B cell (primary cell): ENCODE data around the gene L3MBTL3. TPM values are rescaled to one million over a fixed set of nuclear protein-coding genes. Genes with fewer than 3 reads are reported as not detected.

Experiments
- ATAC-seq: fragments of 200-7000 bp; cut with Tn5 transposase; one replicate; pipeline ENCODE4 v1.10.0; 2021; ENCODE audit warnings: low read depth, mild to moderate bottlenecking, moderate number of reproducible peaks, moderate library complexity
- CTCF ChIA-PET: fragments of 350-600 bp; sonication (Branson Sonifier 250); formaldehyde crosslinking; loops from one replicate; lab custom pipeline; 2021; ENCODE audit warnings: antibody characterized with exemption, inconsistent platforms; lab: Charles Lee
- POLR2A ChIA-PET: fragments of 350-600 bp; sonication (Branson Sonifier 250); formaldehyde crosslinking; loops from one replicate; lab custom pipeline; 2021; ENCODE audit warnings: antibody characterized with exemption; lab: Charles Lee
- DNase-seq: peaks from one replicate; pipeline ENCODE4 v3.0.0; 2013
- H2AFZ ChIP-seq: 2 replicates; pipeline ENCODE4 v1.6.1; 2012; ENCODE audit warnings: mild to moderate bottlenecking, low read depth, low read length; ENCODE audit not compliant: insufficient read depth, poor library complexity, severe bottlenecking
- H3K27ac ChIP-seq, 2 donors: 1 replicate in 1 of 2; 2 replicates in 1 of 2; pipeline ENCODE4 v1.5.1; 2012 to 2013; ENCODE audit warnings: low read length in 2 of 2, mild to moderate bottlenecking in 2 of 2, moderate library complexity in 1 of 2
- H3K27me3 ChIP-seq, 4 experiments: fragments of 200-600 bp in 1 of 4; sonication (generic) in 1 of 4; replicated peaks in 1 of 4; 1 replicate in 2 of 4; 2 replicates in 2 of 4; pipeline versions ENCODE4 v1.6.1 to v1.7.0; 2013 to 2016; ENCODE audit warnings: low read length in 3 of 4, mild to moderate bottlenecking in 2 of 4, mixed read lengths in 1 of 4, moderate library complexity in 1 of 4; ENCODE audit not compliant: insufficient read depth in 4 of 4, control insufficient read depth in 3 of 4; ENCODE audit errors: control extremely low read depth in 1 of 4
- H3K36me3 ChIP-seq, 2 experiments: replicated peaks in 1 of 2; 1 replicate in 1 of 2; 2 replicates in 1 of 2; pipeline versions ENCODE4 v1.6.1 to v1.7.1; 2013; ENCODE audit warnings: low read length in 1 of 2; ENCODE audit not compliant: insufficient read depth in 2 of 2, control insufficient read depth in 1 of 2; ENCODE audit errors: control extremely low read depth in 1 of 2, extremely low read depth in 1 of 2
- H3K4me1 ChIP-seq, 2 donors: fragments of 200-600 bp in 1 of 2; sonication (generic) in 1 of 2; 1 replicate in 1 of 2; 2 replicates in 1 of 2; pipeline versions ENCODE4 v1.5.1 to v1.6.1; 2013 to 2017; ENCODE audit warnings: low read length in 2 of 2; ENCODE audit not compliant: control insufficient read depth in 2 of 2, insufficient read depth in 2 of 2
- H3K4me2 ChIP-seq: replicated peaks from 2 replicates; pipeline ENCODE3; 2012; ENCODE audit warnings: mild to moderate bottlenecking, low read depth, low read length; ENCODE audit not compliant: poor library complexity, severe bottlenecking
- H3K4me3 ChIP-seq, 5 experiments: fragments of 200-600 bp in 1 of 5; sonication (generic) in 1 of 5; 1 replicate in 3 of 5; 2 replicates in 2 of 5; pipeline versions ENCODE4 v1.5.1 to v1.7.0; 2011 to 2016; ENCODE audit warnings: low read length in 4 of 5, mild to moderate bottlenecking in 4 of 5, low read depth in 2 of 5, control low read depth in 1 of 5, moderate library complexity in 1 of 5; ENCODE audit not compliant: insufficient read depth in 1 of 5; ENCODE audit errors: control extremely low read depth in 1 of 5, extremely low read depth in 1 of 5
- H3K79me2 ChIP-seq: fragments of 200-600 bp; sonication (generic); one replicate; pipeline ENCODE4 v1.6.0; 2016; ENCODE audit warnings: low read length; ENCODE audit not compliant: control insufficient read depth, insufficient read depth
- H3K9ac ChIP-seq: fragments of 200-600 bp; sonication (generic); 2 replicates; pipeline ENCODE4 v1.6.1; 2017; ENCODE audit warnings: mild to moderate bottlenecking, low read length, moderate library complexity
- H3K9me3 ChIP-seq, 3 donors: one replicate each; pipeline versions ENCODE4 v1.6.1 to v1.7.1; 2013; ENCODE audit warnings: low read length in 2 of 3; ENCODE audit not compliant: control insufficient read depth in 2 of 3, insufficient read depth in 1 of 3; ENCODE audit errors: control extremely low read depth in 1 of 3
- H4K20me1 ChIP-seq: 2 replicates; pipeline ENCODE4 v1.6.0; 2012; ENCODE audit warnings: mild to moderate bottlenecking, low read length; ENCODE audit not compliant: insufficient read depth, control insufficient read depth, poor library complexity, severe bottlenecking
- H3K27ac Mint-ChIP-seq: one replicate; pipeline ENCODE4 v1.8.0; 2021; ENCODE audit warnings: mixed read lengths
- H3K27me3 Mint-ChIP-seq: one replicate; pipeline ENCODE4 v1.8.0; 2021; ENCODE audit warnings: mixed read lengths
- H3K4me1 Mint-ChIP-seq: one replicate; pipeline ENCODE4 v1.8.0; 2021; ENCODE audit warnings: mixed read lengths
- H3K4me3 Mint-ChIP-seq: one replicate; pipeline ENCODE4 v1.8.0; 2021; ENCODE audit warnings: mixed read lengths
- H3K9me3 Mint-ChIP-seq: one replicate; pipeline ENCODE4 v1.8.0; 2022; ENCODE audit warnings: mixed read lengths; ENCODE audit not compliant: insufficient read depth
- EZH2 ChIP-seq: IDR thresholded peaks from 2 replicates; pipeline ENCODE4 v1.6.1; 2012; ENCODE audit warnings: borderline replicate concordance, low read depth, mild to moderate bottlenecking, moderate library complexity, low read length; ENCODE audit not compliant: insufficient read depth, poor library complexity, severe bottlenecking
- WGBS: methylation state at CpG from one replicate; pipeline ENCODE4 v1.1.5; 2013; ENCODE audit warnings: missing lambda C conversion rate; ENCODE audit not compliant: insufficient coverage; 5-methylcytosine and 5-hydroxymethylcytosine counted together
- intact Hi-C: fragments of 100-400 bp; cut with micrococcal nuclease; formaldehyde crosslinking; loops from one replicate; pipeline ENCODE4 v1.10.0; 2022
- polyA plus RNA-seq: library from polyadenylated mRNA; depleted of rRNA; stranded (reverse); fragments of >200 nt; gene quantifications from 2 replicates; pipeline ENCODE4 v1.2.3, GENCODE V29; 2012
- total RNA-seq, 2 donors: library from RNA; stranded (reverse); fragments of 120-200 nt in 1 of 2; gene quantifications; 1 replicate in 1 of 2; 2 replicates in 1 of 2; pipeline versions ENCODE4 v1.2.3 to v1.2.4, GENCODE V29; 2013 to 2022
- TF ChIP-seq, protein P1 (sequence below): fragments of 200-600 bp; IDR thresholded peaks from one replicate; pipeline ENCODE4 v1.8.0; 2022; ENCODE audit warnings: antibody characterized with exemption, mild to moderate bottlenecking

The L3MBTL3 gene
- total and polyA plus RNA-seq, 2 donors (not counting 1 experiment from before 2014, with no cell fraction given) = 28.0 to 46.4 TPM

DNA sequence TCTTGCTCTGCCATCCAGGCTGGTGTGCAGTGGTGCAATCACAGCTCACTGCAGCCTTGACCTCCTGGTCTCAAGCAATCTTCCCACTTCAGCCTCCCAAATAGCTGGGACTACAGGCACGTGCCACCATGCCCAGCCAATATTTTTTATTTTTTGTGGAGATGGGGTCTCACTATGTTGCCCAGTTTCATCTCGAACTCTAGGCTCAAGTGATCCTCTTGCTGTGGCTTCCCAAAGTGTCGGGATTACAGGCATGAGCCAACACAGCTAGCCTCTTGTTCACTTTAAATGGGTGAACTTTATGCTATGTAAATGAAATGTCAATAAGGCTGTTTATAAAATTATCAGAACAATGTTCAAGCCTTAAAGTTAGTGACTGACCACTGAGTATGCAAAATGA is 167.3 kb downstream of the L3MBTL3 start:
- no peaks in the 10 kb centered on the region for H3K27me3 ChIP-seq
- no peak overlapping the region for H2AFZ ChIP-seq
- Mint-ChIP-seq H3K27me3 (no peaks in the 10 kb centered on the region), H3K4me3 (no peak overlapping the region), H3K27ac (no peak overlapping the region), H3K4me1 (peaks cover 12% of the 10 kb centered on the region), H3K9me3 (no peaks in the 10 kb centered on the region)
- ChIA-PET POLR2A (no interaction called here), CTCF (no interaction called here)
- intact Hi-C loops = no loop called here
- no peaks in the 10 kb centered on the region for H3K36me3 ChIP-seq
- H3K4me1 ChIP-seq = peaks cover 4% of the 10 kb centered on the region in 2 donors
- whole genome bisulfite sequencing = 93% methylated on average over 2 of the region's 3 CpGs
- no peak overlapping the region for H3K27ac ChIP-seq
- H3K4me2 ChIP-seq = no peak overlapping the region
- TF ChIP-seq, protein P1, sequence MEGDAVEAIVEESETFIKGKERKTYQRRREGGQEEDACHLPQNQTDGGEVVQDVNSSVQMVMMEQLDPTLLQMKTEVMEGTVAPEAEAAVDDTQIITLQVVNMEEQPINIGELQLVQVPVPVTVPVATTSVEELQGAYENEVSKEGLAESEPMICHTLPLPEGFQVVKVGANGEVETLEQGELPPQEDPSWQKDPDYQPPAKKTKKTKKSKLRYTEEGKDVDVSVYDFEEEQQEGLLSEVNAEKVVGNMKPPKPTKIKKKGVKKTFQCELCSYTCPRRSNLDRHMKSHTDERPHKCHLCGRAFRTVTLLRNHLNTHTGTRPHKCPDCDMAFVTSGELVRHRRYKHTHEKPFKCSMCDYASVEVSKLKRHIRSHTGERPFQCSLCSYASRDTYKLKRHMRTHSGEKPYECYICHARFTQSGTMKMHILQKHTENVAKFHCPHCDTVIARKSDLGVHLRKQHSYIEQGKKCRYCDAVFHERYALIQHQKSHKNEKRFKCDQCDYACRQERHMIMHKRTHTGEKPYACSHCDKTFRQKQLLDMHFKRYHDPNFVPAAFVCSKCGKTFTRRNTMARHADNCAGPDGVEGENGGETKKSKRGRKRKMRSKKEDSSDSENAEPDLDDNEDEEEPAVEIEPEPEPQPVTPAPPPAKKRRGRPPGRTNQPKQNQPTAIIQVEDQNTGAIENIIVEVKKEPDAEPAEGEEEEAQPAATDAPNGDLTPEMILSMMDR = no peak
- TF ChIP-seq EZH2 = no peak
- H3K9ac ChIP-seq = no peak overlapping the region
- DNase-seq = no peak
- no peaks in the 10 kb centered on the region for H3K9me3 ChIP-seq
- no peak for ATAC-seq
- no peaks in the 10 kb centered on the region for H4K20me1 ChIP-seq
- H3K4me3 ChIP-seq = no peak overlapping the region
- H3K79me2 ChIP-seq = no peaks in the 10 kb centered on the region

- Mint-ChIP-seq H3K27me3 (no peaks in the 10 kb centered on the region), H3K4me1 (peaks cover 24% of the 10 kb centered on the region), H3K9me3 (no peaks in the 10 kb centered on the region), H3K27ac (no peak overlapping the region), H3K4me3 (no peak overlapping the region)
- Histone ChIP-seq H3K79me2 (no peaks in the 10 kb centered on the region), H3K36me3 (no peaks in the 10 kb centered on the region), H3K9me3 (no peaks in the 10 kb centered on the region), H3K27me3 (no peaks in the 10 kb centered on the region), H3K27ac (no peak overlapping the region), H4K20me1 (no peaks in the 10 kb centered on the region), H3K9ac (no peak overlapping the region), H2AFZ (no peak overlapping the region), H3K4me2 (no peak overlapping the region), H3K4me1 (peaks cover 14 to 16% of the 10 kb centered on the region in 2 donors), H3K4me3 (no peak overlapping the region)
- 100% methylated on average over 1 of the region's 3 CpGs for WGBS
- no peak for DNase-seq
- ChIA-PET POLR2A (no interaction called here), CTCF (interaction anchor here (1.5 kb wide), 1 partner anchor 16 kb away, joined by 3 read pairs; no protein-coding TSS in a partner anchor)
- TF ChIP-seq, protein P1 = no peak
- no peak for TF ChIP-seq EZH2
- intact Hi-C loops = no loop called here
- ATAC-seq = no peak
Measured at GRCh38 chr6:130187335-130188206, 169.2 kb downstream of the L3MBTL3 start.
